GM12892 (cell line): Measurements from ENCODE around the gene KCNIP4. TPM values are rescaled to one million over a fixed set of nuclear protein-coding genes. Genes with fewer than 3 reads are reported as not detected.
"Not testable (repeated sequence)": the region's sequence is repeated elsewhere in the genome, so short reads cannot be mapped to it uniquely, and the experiment has no call there.

Source experiments
- DNase-seq: peaks from one replicate; pipeline ENCODE4 v3.0.0; 2011; ENCODE audit not compliant: insufficient read length
- FAIRE-seq: peaks from 2 replicates; lab custom pipeline; 2011; peaks lifted over from hg19 to GRCh38; lab: Jason Lieb, UNC
- POLR2A ChIP-seq: IDR thresholded peaks from 2 replicates; pipeline ENCODE4 v1.6.1; 2011; ENCODE audit warnings: low read depth, low read length, control low read depth
- POLR2AphosphoS5 ChIP-seq: IDR thresholded peaks from 2 replicates; pipeline ENCODE4 v1.6.1; 2011; ENCODE audit warnings: low read depth, low read length, control low read depth
- TAF1 ChIP-seq: IDR thresholded peaks from 2 replicates; pipeline ENCODE4 v1.6.1; 2011; ENCODE audit warnings: low read depth, mild to moderate bottlenecking, control low read depth, low read length, borderline replicate concordance
- polyA plus RNA-seq: library from polyadenylated mRNA; unstranded; fragments of >200 nt; gene quantifications from one replicate; pipeline ENCODE4 v1.2.1, GENCODE V29; 2012; ENCODE audit warnings: missing spikeins, inconsistent platforms; ENCODE audit not compliant: missing spikeins

KCNIP4 gene
- 0.87 TPM for polyA plus RNA-seq

DNA sequence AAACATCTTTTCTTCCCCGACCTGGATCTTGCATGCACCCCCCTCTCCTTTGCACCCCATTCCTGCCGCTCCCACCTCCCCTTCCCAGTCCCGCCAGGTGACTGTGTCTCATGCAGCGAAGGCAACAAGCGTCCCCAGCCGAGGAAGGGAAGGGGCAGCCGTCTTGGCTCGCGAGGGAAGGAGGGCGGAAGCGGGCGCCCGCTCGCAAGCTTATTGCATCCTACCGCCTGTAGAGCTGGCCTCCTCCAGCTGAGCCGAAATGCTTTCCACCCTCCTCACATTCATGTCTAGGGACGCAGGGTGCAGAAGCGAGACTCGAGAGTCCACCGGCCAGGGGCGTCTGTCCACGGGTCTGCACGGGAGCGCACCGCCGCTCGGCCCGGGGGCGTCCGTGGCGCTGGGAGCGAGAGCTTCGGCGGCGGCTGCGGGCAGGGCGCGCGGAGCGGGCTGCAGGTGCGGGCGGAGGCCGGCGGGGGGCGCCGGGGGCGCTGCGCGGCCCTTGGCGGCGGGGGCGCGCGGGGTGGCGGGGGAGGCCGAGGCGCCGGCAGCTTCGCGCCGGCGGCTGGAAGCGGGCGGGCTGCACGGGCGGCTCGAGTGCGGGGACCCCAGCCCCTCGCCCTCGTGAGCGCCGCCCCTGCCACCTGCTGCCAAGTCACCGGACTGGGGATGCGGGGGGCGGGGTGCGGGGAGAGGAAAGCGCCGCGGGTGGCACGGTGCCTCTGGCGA is at the start of gene KCNIP4:
Gene KCNIP4 (minus strand): TSS at position 426 of the 726 bp plus-strand sequence.
- DNase-seq: no peak
- no peak for FAIRE-seq
- TF ChIP-seq POLR2AphosphoS5: no peak
- TF ChIP-seq POLR2A: no peak
- no peak for TF ChIP-seq TAF1

DNA sequence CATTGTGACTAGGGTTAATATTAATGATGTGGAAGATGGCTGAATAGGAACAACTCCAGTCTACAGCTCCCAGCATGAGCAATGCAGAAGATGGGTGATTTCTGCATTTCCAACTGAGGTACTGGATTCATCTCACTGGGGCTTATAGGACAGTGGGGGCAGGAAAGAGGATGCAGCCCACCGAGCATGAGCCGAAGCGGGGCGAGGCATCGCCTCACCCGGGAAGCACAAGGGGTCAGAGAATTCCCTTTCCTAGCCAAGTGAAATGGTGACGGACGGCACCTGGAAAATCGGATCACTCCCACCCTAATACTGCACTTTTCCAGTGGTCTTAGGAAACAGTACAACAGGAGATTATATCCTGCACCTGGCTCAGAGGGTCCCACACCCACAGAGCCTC is 48.0 kb upstream of the KCNIP4 start:
- DNase-seq, FAIRE-seq: not testable (repeated sequence)

- no peak for FAIRE-seq
- no peak for DNase-seq
- TF ChIP-seq POLR2AphosphoS5: no peak
- no peak for TF ChIP-seq TAF1
- TF ChIP-seq POLR2A: no peak
Observed at GRCh38 chr4:21992330-21992729, 43.8 kb upstream of the KCNIP4 start.

- no peak for TF ChIP-seq POLR2AphosphoS5
- DNase-seq (no peak), FAIRE-seq (no peak)
Observed at GRCh38 chr4:21991562-21991961, 43.0 kb upstream of the KCNIP4 start.

- FAIRE-seq (no peak), DNase-seq (no peak)
- no peak for TF ChIP-seq POLR2AphosphoS5
- TF ChIP-seq POLR2A: no peak
- TF ChIP-seq TAF1: no peak
Observed at GRCh38 chr4:21991050-21991449, 42.5 kb upstream of the KCNIP4 start.

DNA sequence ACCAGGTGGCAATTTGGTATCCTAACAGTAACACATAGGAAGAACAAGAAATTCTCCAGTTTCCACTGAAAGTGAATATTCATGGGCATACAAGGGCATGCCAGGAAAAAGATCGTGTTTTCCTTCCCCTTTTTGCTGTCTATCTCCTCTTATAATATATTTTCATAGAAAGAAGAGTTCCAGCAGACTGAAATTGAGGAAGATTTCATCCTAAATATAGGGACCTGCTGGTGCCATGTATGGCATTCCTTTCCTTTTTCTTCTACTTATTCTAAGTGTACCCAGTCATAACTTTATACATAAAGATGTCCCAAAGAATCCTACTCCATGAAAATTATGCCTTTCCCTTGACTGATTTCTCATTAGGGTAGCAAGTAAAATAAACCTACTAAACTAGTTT is 40.8 kb upstream of the KCNIP4 start:
- no peak for DNase-seq
- no peak for FAIRE-seq
- TF ChIP-seq TAF1 (no peak), POLR2AphosphoS5 (no peak), POLR2A (no peak)

GRCh38 chr4:21986307-21986706 is 37.7 kb upstream of the KCNIP4 start:
- TF ChIP-seq POLR2A (no peak), TAF1 (no peak), POLR2AphosphoS5 (no peak)
- no peak for FAIRE-seq
- no peak for DNase-seq

GRCh38 chr4:21982087-21982486 is 33.5 kb upstream of the KCNIP4 start:
- TF ChIP-seq POLR2A: no peak
- no peak for TF ChIP-seq POLR2AphosphoS5
- no peak for TF ChIP-seq TAF1
- DNase-seq (no peak), FAIRE-seq (no peak)

GRCh38 chr4:21979196-21979595 is 30.6 kb upstream of the KCNIP4 start:
- no peak for TF ChIP-seq POLR2AphosphoS5
- TF ChIP-seq POLR2A: no peak
- TF ChIP-seq TAF1: no peak
- FAIRE-seq: no peak
- DNase-seq: no peak

GRCh38 chr4:21976166-21976565 is 27.6 kb upstream of the KCNIP4 start:
- no peak for FAIRE-seq
- TF ChIP-seq POLR2A: no peak
- no peak for TF ChIP-seq POLR2AphosphoS5
- TF ChIP-seq TAF1: no peak
- no peak for DNase-seq

GRCh38 chr4:21973850-21974249 is 25.3 kb upstream of the KCNIP4 start:
- no peak for TF ChIP-seq TAF1
- no peak for FAIRE-seq

DNA sequence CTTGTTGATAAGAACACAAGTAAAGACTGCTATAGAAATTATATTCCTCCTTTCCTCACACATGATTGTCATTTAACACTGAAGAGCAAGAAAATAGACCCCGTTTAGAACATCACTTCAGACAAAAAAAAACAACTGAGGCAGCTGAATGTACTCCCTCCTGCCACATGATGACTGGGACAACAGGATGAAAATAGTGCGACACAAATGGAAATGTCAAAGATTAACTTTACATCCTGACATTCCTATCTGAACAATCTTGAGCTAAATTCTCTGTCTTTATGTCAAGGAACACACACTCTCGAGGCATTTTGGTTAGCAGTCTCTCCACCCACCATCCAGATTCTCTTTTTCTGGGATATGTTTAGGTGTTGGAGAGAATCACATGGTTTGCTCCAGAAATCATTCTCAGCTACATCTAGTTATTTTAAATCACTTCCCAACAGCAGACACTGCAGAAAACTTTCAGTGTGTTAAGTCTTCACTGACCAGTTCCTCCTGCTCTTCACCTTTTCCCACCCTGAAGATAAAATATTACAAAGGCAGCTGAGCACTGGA is 16.3 kb upstream of the KCNIP4 start:
- no peak for TF ChIP-seq POLR2AphosphoS5
- no peak for TF ChIP-seq POLR2A
- no peak for TF ChIP-seq TAF1
- FAIRE-seq: no peak
- no peak for DNase-seq

More at GRCh38 chr4:21973850-21974249, 25.3 kb upstream of the KCNIP4 start:
- DNase-seq: no peak

- FAIRE-seq: no peak
- no peak for DNase-seq
- TF ChIP-seq TAF1 (no peak), POLR2AphosphoS5 (no peak), POLR2A (no peak)
Observed at GRCh38 chr4:21962691-21963090, 14.1 kb upstream of the KCNIP4 start.
